Activated naive CD4-positive, alpha-beta T cell treated with anti-CD3 and anti-CD28 coated beads for 36 hours (primary cell): Measurements from ENCODE around the gene MMP20. TPM values are rescaled to one million over a fixed set of nuclear protein-coding genes. Genes with fewer than 3 reads are reported as not detected.

ENCODE experiments used
- CTCF ChIA-PET: fragments of 350-600 bp; sonication (Branson Sonifier 250); formaldehyde crosslinking; loops from one replicate; lab custom pipeline; 2021; ENCODE audit warnings: antibody characterized with exemption; lab: Charles Lee
- DNase-seq: peaks from one replicate; pipeline ENCODE4 v3.0.0-alpha.2; 2020
- H3K27ac Mint-ChIP-seq: one replicate; pipeline ENCODE4 v1.8.0; 2021; ENCODE audit warnings: mild to moderate bottlenecking, mixed read lengths
- H3K27me3 Mint-ChIP-seq: one replicate; pipeline ENCODE4 v1.8.0; 2021; ENCODE audit warnings: low read depth, mixed read lengths
- H3K36me3 Mint-ChIP-seq: one replicate; pipeline ENCODE4 v1.8.0; 2021; ENCODE audit warnings: low read depth, mixed read lengths
- H3K4me1 Mint-ChIP-seq: one replicate; pipeline ENCODE4 v1.8.0; 2021; ENCODE audit warnings: low read depth, mixed read lengths
- H3K4me3 Mint-ChIP-seq: one replicate; pipeline ENCODE4 v1.8.0; 2021; ENCODE audit warnings: mild to moderate bottlenecking, moderate library complexity, mixed read lengths
- H3K9me3 Mint-ChIP-seq: one replicate; pipeline ENCODE4 v1.8.0; 2021; ENCODE audit warnings: mixed read lengths
- intact Hi-C: fragments of 100-400 bp; cut with micrococcal nuclease; formaldehyde crosslinking; loops from one replicate; pipeline ENCODE4 v1.15.1; 2023
- total RNA-seq, 2 experiments: library from RNA; stranded (reverse); gene quantifications; one replicate each; pipeline ENCODE4 v1.2.3, GENCODE V29; 2021

MMP20 gene
- total RNA-seq = not detected

GRCh38 chr11:102625177-102625576 lies at the start of gene MMP20:
Gene MMP20, minus strand, starts transcription at chr11:102625332. Its CDS starts 13 bp downstream, at chr11:102625319.
- CTCF ChIA-PET = interaction anchor here (1.3 to 3.7 kb wide), 2 partner anchors 12 to 39 kb away, joined by 5 to 14 read pairs; no protein-coding TSS in a partner anchor
- DNase-seq = no peak
- Mint-ChIP-seq H3K9me3 (no peaks in the 10 kb centered on the region), H3K4me3 (no peak within 1 kb of the TSS), H3K27me3 (peaks cover 6% of the 10 kb centered on the region), H3K36me3 (no peaks in the 10 kb centered on the region), H3K4me1 (no peaks in the 10 kb centered on the region), H3K27ac (no peak within 1 kb of the TSS)
- intact Hi-C loops = no loop called here

- no peaks in the 10 kb centered on the region for H3K4me1 Mint-ChIP-seq
- H3K27me3 Mint-ChIP-seq = no peaks in the 10 kb centered on the region
- intact Hi-C loops = loop anchor here (5.0 kb wide), 3 partner anchors 152 to 402 kb away; no protein-coding TSS in a partner anchor
- H3K9me3 Mint-ChIP-seq = no peaks in the 10 kb centered on the region
- no peaks in the 10 kb centered on the region for H3K36me3 Mint-ChIP-seq
- no peak overlapping the region for H3K4me3 Mint-ChIP-seq
- CTCF ChIA-PET = interaction anchor here (0.9 to 1.0 kb wide), 2 partner anchors 320 to 376 kb away, joined by 3 read pairs; no protein-coding TSS in a partner anchor
- DNase-seq = no peak
- no peak overlapping the region for H3K27ac Mint-ChIP-seq
Observed at GRCh38 chr11:102669664-102670063, 44.5 kb upstream of the MMP20 start.

- H3K4me3 Mint-ChIP-seq = no peak overlapping the region
- no peaks in the 10 kb centered on the region for H3K27me3 Mint-ChIP-seq
- peak; percentile 28 for DNase-seq
- CTCF ChIA-PET = interaction anchor here (0.6 to 4.1 kb wide), 53 partner anchors 8 to 805 kb away, joined by 3 to 45 read pairs (median 4); no protein-coding TSS in a partner anchor
- intact Hi-C loops = loop anchor here (1.0 to 5.0 kb wide), 10 partner anchors 53 to 399 kb away; no protein-coding TSS in a partner anchor
- H3K4me1 Mint-ChIP-seq = no peaks in the 10 kb centered on the region
- no peaks in the 10 kb centered on the region for H3K36me3 Mint-ChIP-seq
- H3K9me3 Mint-ChIP-seq = no peaks in the 10 kb centered on the region
- no peak overlapping the region for H3K27ac Mint-ChIP-seq
Observed at GRCh38 chr11:102666331-102666957, 41.3 kb upstream of the MMP20 start.

- Mint-ChIP-seq H3K4me3 (no peak overlapping the region), H3K4me1 (no peaks in the 10 kb centered on the region), H3K27me3 (peaks cover 2% of the 10 kb centered on the region), H3K36me3 (no peaks in the 10 kb centered on the region), H3K9me3 (no peaks in the 10 kb centered on the region), H3K27ac (no peak overlapping the region)
- CTCF ChIA-PET = interaction anchor here (0.6 to 4.1 kb wide), 9 partner anchors 13 to 380 kb away, joined by 3 to 45 read pairs (median 4); partner anchors contain the start of gene MMP20
- intact Hi-C loops = no loop called here
- DNase-seq = peak; percentile 28
Observed at GRCh38 chr11:102664001-102664752, 39.0 kb upstream of the MMP20 start.

GRCh38 chr11:102662607-102663006 lies 37.5 kb upstream of the MMP20 start:
- Mint-ChIP-seq H3K9me3 (no peaks in the 10 kb centered on the region), H3K4me1 (no peaks in the 10 kb centered on the region), H3K36me3 (no peaks in the 10 kb centered on the region), H3K27ac (no peak overlapping the region), H3K27me3 (peaks cover 2% of the 10 kb centered on the region), H3K4me3 (no peak overlapping the region)
- intact Hi-C loops = no loop called here
- no peak for DNase-seq
- CTCF ChIA-PET = interaction anchor here (0.6 kb wide), 1 partner anchor 75 kb away, joined by 3 read pairs; no protein-coding TSS in a partner anchor

GRCh38 chr11:102661040-102661439 lies 35.9 kb upstream of the MMP20 start:
- intact Hi-C loops = no loop called here
- Mint-ChIP-seq H3K27me3 (peaks cover 5% of the 10 kb centered on the region), H3K36me3 (no peaks in the 10 kb centered on the region), H3K27ac (no peak overlapping the region), H3K4me3 (no peak overlapping the region), H3K9me3 (no peaks in the 10 kb centered on the region), H3K4me1 (no peaks in the 10 kb centered on the region)
- DNase-seq = no peak
- CTCF ChIA-PET = interaction anchor here (0.6 to 1.8 kb wide), 2 partner anchors 162 to 319 kb away, joined by 3 to 8 read pairs; no protein-coding TSS in a partner anchor

- no peak for DNase-seq
- H3K4me3 Mint-ChIP-seq = no peak overlapping the region
- intact Hi-C loops = no loop called here
- peaks cover 1% of the 10 kb centered on the region for H3K9me3 Mint-ChIP-seq
- H3K27ac Mint-ChIP-seq = no peak overlapping the region
- peaks cover 5% of the 10 kb centered on the region for H3K27me3 Mint-ChIP-seq
- H3K36me3 Mint-ChIP-seq = no peaks in the 10 kb centered on the region
- H3K4me1 Mint-ChIP-seq = no peaks in the 10 kb centered on the region
- CTCF ChIA-PET = interaction anchor here (0.9 kb wide), 1 partner anchor 10 kb away, joined by 3 read pairs; no protein-coding TSS in a partner anchor
Observed at GRCh38 chr11:102656528-102656927, 31.4 kb upstream of the MMP20 start.

- no peak for DNase-seq
- no peak overlapping the region for H3K4me3 Mint-ChIP-seq
- H3K36me3 Mint-ChIP-seq = no peaks in the 10 kb centered on the region
- intact Hi-C loops = no loop called here
- H3K27me3 Mint-ChIP-seq = peaks cover 6% of the 10 kb centered on the region
- H3K4me1 Mint-ChIP-seq = no peaks in the 10 kb centered on the region
- H3K9me3 Mint-ChIP-seq = peaks cover 1% of the 10 kb centered on the region
- CTCF ChIA-PET = interaction anchor here (1.4 kb wide), 2 partner anchors 10 kb away, joined by 5 to 10 read pairs; no protein-coding TSS in a partner anchor
- H3K27ac Mint-ChIP-seq = no peak overlapping the region
Observed at GRCh38 chr11:102655547-102655946, 30.4 kb upstream of the MMP20 start.

GRCh38 chr11:102654761-102655160 lies 29.6 kb upstream of the MMP20 start:
- Mint-ChIP-seq H3K9me3 (peaks cover 1% of the 10 kb centered on the region), H3K4me1 (no peaks in the 10 kb centered on the region), H3K36me3 (no peaks in the 10 kb centered on the region), H3K27me3 (peaks cover 9% of the 10 kb centered on the region), H3K27ac (no peak overlapping the region), H3K4me3 (no peak overlapping the region)
- CTCF ChIA-PET = interaction anchor here (1.4 kb wide), 2 partner anchors 9 to 11 kb away, joined by 5 to 10 read pairs; no protein-coding TSS in a partner anchor
- intact Hi-C loops = no loop called here
- DNase-seq = no peak

GRCh38 chr11:102653744-102654291 lies 28.7 kb upstream of the MMP20 start:
- H3K27ac Mint-ChIP-seq = no peak overlapping the region
- H3K36me3 Mint-ChIP-seq = no peaks in the 10 kb centered on the region
- intact Hi-C loops = no loop called here
- no peaks in the 10 kb centered on the region for H3K4me1 Mint-ChIP-seq
- H3K27me3 Mint-ChIP-seq = peaks cover 8% of the 10 kb centered on the region
- H3K4me3 Mint-ChIP-seq = no peak overlapping the region
- peaks cover 1% of the 10 kb centered on the region for H3K9me3 Mint-ChIP-seq
- DNase-seq = no peak
- CTCF ChIA-PET = interaction anchor here (0.6 to 2.2 kb wide), 2 partner anchors 13 to 380 kb away, joined by 3 to 6 read pairs; no protein-coding TSS in a partner anchor

- Mint-ChIP-seq H3K4me3 (no peak overlapping the region), H3K9me3 (no peaks in the 10 kb centered on the region), H3K36me3 (no peaks in the 10 kb centered on the region), H3K4me1 (no peaks in the 10 kb centered on the region), H3K27ac (no peak overlapping the region), H3K27me3 (peaks cover 5% of the 10 kb centered on the region)
- intact Hi-C loops = no loop called here
- DNase-seq = no peak
- CTCF ChIA-PET = interaction anchor here (0.6 to 0.8 kb wide), 3 partner anchors 19 to 30 kb away, joined by 3 read pairs; no protein-coding TSS in a partner anchor
Observed at GRCh38 chr11:102647430-102647829, 22.3 kb upstream of the MMP20 start.

- no peak overlapping the region for H3K4me3 Mint-ChIP-seq
- intact Hi-C loops = no loop called here
- no peaks in the 10 kb centered on the region for H3K4me1 Mint-ChIP-seq
- no peaks in the 10 kb centered on the region for H3K9me3 Mint-ChIP-seq
- CTCF ChIA-PET = interaction anchor here (1.0 to 1.5 kb wide), 2 partner anchors 21 to 23 kb away, joined by 3 read pairs; no protein-coding TSS in a partner anchor
- no peak overlapping the region for H3K27ac Mint-ChIP-seq
- DNase-seq = no peak
- H3K36me3 Mint-ChIP-seq = no peaks in the 10 kb centered on the region
- H3K27me3 Mint-ChIP-seq = no peaks in the 10 kb centered on the region
Observed at GRCh38 chr11:102643941-102644340, 18.8 kb upstream of the MMP20 start.
